HepG2 (cell line): Measurements from ENCODE around the gene YJEFN3. TPM values are rescaled to one million over a fixed set of nuclear protein-coding genes. Genes with fewer than 3 reads are reported as not detected.

Source experiments
- ZBTB21 ChIP-seq: sonication (generic); formaldehyde crosslinking; IDR thresholded peaks from 2 replicates; pipeline ENCODE4 v1.4.0; 2020; ENCODE audit warnings: missing genetic modification reagents
- polyA plus RNA-seq, 8 experiments: library from polyadenylated mRNA; depleted of rRNA in 3 of 8; stranded (reverse) in 7 of 8; unstranded in 1 of 8; fragments of >200 nt; fragmentation: Illumina TruSeq in 4 of 8; extraction: Trizol in 4 of 8; gene quantifications; 2 replicates each; pipeline versions ENCODE4 v1.2.1 to v1.2.3, GENCODE V29; 2011 to 2016; ENCODE audit warnings: low read depth in 4 of 8, missing spikeins in 1 of 8, mixed read lengths in 1 of 8; ENCODE audit not compliant: insufficient read depth in 1 of 8
- total RNA-seq, 5 experiments: library from RNA; depleted of rRNA; stranded (reverse); fragments of >200 nt; fragmentation: Illumina TruSeq; extraction: Trizol; gene quantifications; 2 replicates each; pipeline ENCODE4 v1.2.3, GENCODE V29; 2016; ENCODE audit warnings: low read depth in 1 of 5
- TF ChIP-seq, protein P1 (sequence below), 2 experiments: sonication (generic) in 1 of 2; formaldehyde crosslinking in 1 of 2; IDR thresholded peaks; 2 replicates each; pipeline versions ENCODE4 v1.5.1 to v1.6.1; 2011 to 2020; ENCODE audit warnings: borderline replicate concordance in 1 of 2, low read depth in 1 of 2, low read length in 1 of 2, mild to moderate bottlenecking in 1 of 2, missing genetic modification reagents in 1 of 2, moderate library complexity in 1 of 2
- TF ChIP-seq, protein P2 (sequence below): IDR thresholded peaks from 2 replicates; pipeline ENCODE4 v1.6.1; 2016
- TF ChIP-seq, protein P3 (sequence below): sonication (generic); formaldehyde crosslinking; IDR thresholded peaks from 2 replicates; pipeline ENCODE4 v1.4.0; 2020; ENCODE audit warnings: mild to moderate bottlenecking, missing genetic modification reagents
- TF ChIP-seq, protein P4 (sequence below): sonication (generic); formaldehyde crosslinking; IDR thresholded peaks from 2 replicates; pipeline ENCODE4 v1.4.0; 2020; ENCODE audit warnings: missing genetic modification reagents, borderline replicate concordance

The YJEFN3 gene
- total and polyA plus RNA-seq, 2 of the 13 experiments (the other 11 are each of a cell fraction or from before 2014, with no cell fraction given): 0.89 to 4.0 TPM

DNA sequence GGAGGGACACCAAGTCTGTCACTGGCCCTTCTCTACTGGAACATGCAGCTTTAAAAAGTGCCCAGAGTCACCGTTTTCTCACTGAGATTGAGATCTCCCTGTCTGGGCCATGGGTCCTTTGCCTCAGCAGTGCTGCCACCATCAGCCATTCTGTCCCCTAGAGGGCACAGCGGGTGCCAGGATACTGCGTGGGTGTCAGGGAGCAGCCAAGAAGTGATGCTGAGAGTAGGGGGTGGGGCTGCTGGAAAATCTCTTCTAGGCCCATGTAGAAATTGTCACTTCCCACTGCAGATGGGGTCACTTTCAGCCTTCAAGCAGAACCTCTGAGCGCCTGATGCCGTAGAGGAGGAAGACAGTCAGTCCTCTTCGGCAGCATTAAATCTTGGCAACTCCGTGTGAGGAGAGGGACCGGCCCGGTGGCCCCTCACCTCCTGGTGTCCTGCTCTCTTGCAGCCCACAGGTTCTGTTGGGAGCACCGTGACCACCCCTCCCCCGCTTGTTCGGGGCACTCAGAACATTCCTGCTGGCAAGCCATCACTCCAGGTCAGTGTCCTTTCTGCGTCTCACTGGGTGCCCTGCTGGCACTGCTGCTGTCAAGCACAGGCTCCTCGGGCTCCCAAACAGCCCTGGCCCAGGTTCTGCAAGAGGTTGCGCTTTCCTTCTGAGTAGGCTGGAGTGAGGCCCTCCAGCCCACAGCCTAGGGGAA, 34.7 kb upstream of the YJEFN3 start (continued):
- TF ChIP-seq, protein P1, sequence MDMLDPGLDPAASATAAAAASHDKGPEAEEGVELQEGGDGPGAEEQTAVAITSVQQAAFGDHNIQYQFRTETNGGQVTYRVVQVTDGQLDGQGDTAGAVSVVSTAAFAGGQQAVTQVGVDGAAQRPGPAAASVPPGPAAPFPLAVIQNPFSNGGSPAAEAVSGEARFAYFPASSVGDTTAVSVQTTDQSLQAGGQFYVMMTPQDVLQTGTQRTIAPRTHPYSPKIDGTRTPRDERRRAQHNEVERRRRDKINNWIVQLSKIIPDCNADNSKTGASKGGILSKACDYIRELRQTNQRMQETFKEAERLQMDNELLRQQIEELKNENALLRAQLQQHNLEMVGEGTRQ (IDR thresholded peaks at IDR 0.05; ENCODE audit: low read depth, low read length): no peak
- TF ChIP-seq, protein P1 (CRISPR knock-in tag; IDR thresholded peaks at IDR 0.05; ENCODE audit: borderline replicate concordance): no peak
- TF ChIP-seq, protein P2, sequence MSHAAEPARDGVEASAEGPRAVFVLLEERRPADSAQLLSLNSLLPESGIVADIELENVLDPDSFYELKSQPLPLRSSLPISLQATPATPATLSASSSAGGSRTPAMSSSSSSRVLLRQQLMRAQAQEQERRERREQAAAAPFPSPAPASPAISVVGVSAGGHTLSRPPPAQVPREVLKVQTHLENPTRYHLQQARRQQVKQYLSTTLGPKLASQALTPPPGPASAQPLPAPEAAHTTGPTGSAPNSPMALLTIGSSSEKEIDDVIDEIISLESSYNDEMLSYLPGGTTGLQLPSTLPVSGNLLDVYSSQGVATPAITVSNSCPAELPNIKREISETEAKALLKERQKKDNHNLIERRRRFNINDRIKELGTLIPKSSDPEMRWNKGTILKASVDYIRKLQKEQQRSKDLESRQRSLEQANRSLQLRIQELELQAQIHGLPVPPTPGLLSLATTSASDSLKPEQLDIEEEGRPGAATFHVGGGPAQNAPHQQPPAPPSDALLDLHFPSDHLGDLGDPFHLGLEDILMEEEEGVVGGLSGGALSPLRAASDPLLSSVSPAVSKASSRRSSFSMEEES (CRISPR knock-in tag): no peak
- no peak for TF ChIP-seq ZBTB21 (CRISPR knock-in tag)
- TF ChIP-seq, protein P3, sequence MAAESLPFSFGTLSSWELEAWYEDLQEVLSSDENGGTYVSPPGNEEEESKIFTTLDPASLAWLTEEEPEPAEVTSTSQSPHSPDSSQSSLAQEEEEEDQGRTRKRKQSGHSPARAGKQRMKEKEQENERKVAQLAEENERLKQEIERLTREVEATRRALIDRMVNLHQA: no peak
- TF ChIP-seq, protein P4, sequence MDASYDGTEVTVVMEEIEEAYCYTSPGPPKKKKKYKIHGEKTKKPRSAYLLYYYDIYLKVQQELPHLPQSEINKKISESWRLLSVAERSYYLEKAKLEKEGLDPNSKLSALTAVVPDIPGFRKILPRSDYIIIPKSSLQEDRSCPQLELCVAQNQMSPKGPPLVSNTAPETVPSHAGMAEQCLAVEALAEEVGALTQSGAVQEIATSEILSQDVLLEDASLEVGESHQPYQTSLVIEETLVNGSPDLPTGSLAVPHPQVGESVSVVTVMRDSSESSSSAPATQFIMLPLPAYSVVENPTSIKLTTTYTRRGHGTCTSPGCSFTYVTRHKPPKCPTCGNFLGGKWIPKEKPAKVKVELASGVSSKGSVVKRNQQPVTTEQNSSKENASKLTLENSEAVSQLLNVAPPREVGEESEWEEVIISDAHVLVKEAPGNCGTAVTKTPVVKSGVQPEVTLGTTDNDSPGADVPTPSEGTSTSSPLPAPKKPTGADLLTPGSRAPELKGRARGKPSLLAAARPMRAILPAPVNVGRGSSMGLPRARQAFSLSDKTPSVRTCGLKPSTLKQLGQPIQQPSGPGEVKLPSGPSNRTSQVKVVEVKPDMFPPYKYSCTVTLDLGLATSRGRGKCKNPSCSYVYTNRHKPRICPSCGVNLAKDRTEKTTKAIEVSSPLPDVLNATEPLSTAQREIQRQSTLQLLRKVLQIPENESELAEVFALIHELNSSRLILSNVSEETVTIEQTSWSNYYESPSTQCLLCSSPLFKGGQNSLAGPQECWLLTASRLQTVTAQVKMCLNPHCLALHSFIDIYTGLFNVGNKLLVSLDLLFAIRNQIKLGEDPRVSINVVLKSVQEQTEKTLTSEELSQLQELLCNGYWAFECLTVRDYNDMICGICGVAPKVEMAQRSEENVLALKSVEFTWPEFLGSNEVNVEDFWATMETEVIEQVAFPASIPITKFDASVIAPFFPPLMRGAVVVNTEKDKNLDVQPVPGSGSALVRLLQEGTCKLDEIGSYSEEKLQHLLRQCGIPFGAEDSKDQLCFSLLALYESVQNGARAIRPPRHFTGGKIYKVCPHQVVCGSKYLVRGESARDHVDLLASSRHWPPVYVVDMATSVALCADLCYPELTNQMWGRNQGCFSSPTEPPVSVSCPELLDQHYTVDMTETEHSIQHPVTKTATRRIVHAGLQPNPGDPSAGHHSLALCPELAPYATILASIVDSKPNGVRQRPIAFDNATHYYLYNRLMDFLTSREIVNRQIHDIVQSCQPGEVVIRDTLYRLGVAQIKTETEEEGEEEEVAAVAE (CRISPR knock-in tag): no peak
